Stimulated activated CD4-positive, alpha-beta T cell treated with anti-CD3 and anti-CD28 coated beads, Interleukin-1b, Interleukin-23, amount 100 ng/mL, for 48 hours (primary cell): ENCODE measurements around the gene OSBPL7.
A peak's percentile ranks its signal among the peaks of the same experiment; 100 is the strongest.
"Not testable (repeated sequence)": the region's sequence is repeated elsewhere in the genome, so short reads cannot be mapped to it uniquely, and the experiment has no call there.

Source experiments
- DNase-seq: peaks from one replicate; pipeline ENCODE4 v3.0.0-alpha.2; 2020

Gene OSBPL7

GRCh38 chr17:47803751-47804150 is 17.8 kb downstream of the OSBPL7 start:
- DNase-seq, result no peak

- DNase-seq, result no peak
Observed at GRCh38 chr17:47803201-47803600, 18.4 kb downstream of the OSBPL7 start.

- DNase-seq, result peak; percentile 59
Observed at GRCh38 chr17:47802341-47803022, 19.1 kb downstream of the OSBPL7 start.

GRCh38 chr17:47801906-47802305 is 19.7 kb downstream of the OSBPL7 start:
- DNase-seq, result no peak

GRCh38 chr17:47801176-47801765 is 20.3 kb downstream of the OSBPL7 start:
- DNase-seq, result no peak

GRCh38 chr17:47800686-47801085 is 20.9 kb downstream of the OSBPL7 start:
- DNase-seq, result no peak

GRCh38 chr17:47797797-47798196 is 23.8 kb downstream of the OSBPL7 start:
- DNase-seq, result no peak

GRCh38 chr17:47792979-47793378 is 28.6 kb downstream of the OSBPL7 start:
- no peak for DNase-seq

- DNase-seq, result no peak
Observed at GRCh38 chr17:47792457-47792856, 29.1 kb downstream of the OSBPL7 start.

- no peak for DNase-seq
Observed at GRCh38 chr17:47791025-47791424, 30.6 kb downstream of the OSBPL7 start.

- peak; percentile 57 for DNase-seq
Observed at GRCh38 chr17:47789611-47790561, 31.7 kb downstream of the OSBPL7 start.

GRCh38 chr17:47785538-47786123 is 36.0 kb downstream of the OSBPL7 start:
- DNase-seq, result no peak

- DNase-seq, result no peak
Observed at GRCh38 chr17:47781397-47781796, 40.2 kb downstream of the OSBPL7 start.

- no peak for DNase-seq
Observed at GRCh38 chr17:47778184-47778635, 43.4 kb downstream of the OSBPL7 start.

- DNase-seq, result peak; percentile 40
Observed at GRCh38 chr17:47776330-47777197, 45.0 kb downstream of the OSBPL7 start.

GRCh38 chr17:47774987-47775580 is 46.5 kb downstream of the OSBPL7 start:
- DNase-seq, result no peak

- no peak for DNase-seq
Observed at GRCh38 chr17:47774331-47774730, 47.3 kb downstream of the OSBPL7 start.

GRCh38 chr17:47773649-47774048 is 47.9 kb downstream of the OSBPL7 start:
- not testable (repeated sequence) for DNase-seq

GRCh38 chr17:47763913-47764582 is 57.5 kb downstream of the OSBPL7 start:
- no peak for DNase-seq

GRCh38 chr17:47762728-47763127 is 58.9 kb downstream of the OSBPL7 start:
- DNase-seq, result no peak
